Measurements from ENCODE around the gene MRPS15. TPM values are rescaled to one million over a fixed set of nuclear protein-coding genes. Genes with fewer than 3 reads are reported as not detected.

MRPS15 gene
- polyA plus RNA-seq, 3 donors, result 36.2 to 68.1 (median 66.4) TPM

DNA sequence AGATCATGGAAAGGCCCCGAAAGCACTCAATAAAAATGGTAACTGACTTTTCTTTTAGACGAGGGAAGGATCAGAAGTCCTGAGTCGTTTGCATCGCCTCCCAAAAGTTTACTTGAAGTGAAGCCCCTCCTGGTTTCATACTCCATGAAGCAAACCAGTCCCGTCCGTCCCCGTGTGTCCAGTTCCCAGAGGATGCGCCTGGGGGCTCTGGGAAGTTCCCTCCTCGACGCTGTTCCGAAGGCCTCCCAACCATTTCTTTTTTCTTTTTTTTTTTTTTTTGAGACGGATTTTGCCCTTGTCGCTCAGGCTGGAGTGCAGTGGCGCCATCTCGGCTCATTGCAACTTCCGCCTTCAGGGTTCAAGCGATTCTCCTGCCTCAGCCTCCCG lies 13.3 kb downstream of the MRPS15 start:
- no peak for DNase-seq
- peak overlapping the region; percentile 80 to 89 for H3K4me3 Mint-ChIP-seq
- peak overlapping the region; percentile 32 to 74 (median 48) for H3K4me3 ChIP-seq (replicated peaks in 1 of 3; ENCODE audit: low read depth in 2 of 3, low read length in 3 of 3)
- H3K27ac ChIP-seq (ENCODE audit: low read depth in 1 of 2, low read length in 2 of 2), result peak overlapping the region; percentile 85 to 94
- peak overlapping the region; percentile 74 for H3K9ac ChIP-seq (ENCODE audit: insufficient read depth, low read length, poor library complexity, severe bottlenecking)
- no peaks in the 10 kb centered on the region for H3K9me3 ChIP-seq (replicated peaks in 1 of 2; ENCODE audit: control insufficient read depth in 1 of 2, insufficient read depth in 1 of 2, low read length in 2 of 2)
- peaks cover 1 to 21% (median 3%) of the 10 kb centered on the region in 3 donors for H3K27me3 Mint-ChIP-seq (ENCODE audit: low read depth in 3 of 3)
- H3K9me3 Mint-ChIP-seq, result no peaks in the 10 kb centered on the region
- peak overlapping the region; percentile 75 for H3K4me2 ChIP-seq (replicated peaks; ENCODE audit: extremely low read depth, low read length, poor library complexity, severe bottlenecking)
- H4K20me1 ChIP-seq (ENCODE audit: insufficient read depth, low read length), result no peaks in the 10 kb centered on the region
- H3K4me1 Mint-ChIP-seq, result peaks cover 29% of the 10 kb centered on the region
- no peak for TF ChIP-seq CTCF (IDR thresholded peaks at IDR 0.05)
- intact Hi-C loops (cut with micrococcal nuclease), result no loop called here
- H3K27ac Mint-ChIP-seq, result peak overlapping the region; percentile 91 to 97 (median 96)
- H3K4me1 ChIP-seq (ENCODE audit: control insufficient read depth in 1 of 2, insufficient read depth in 2 of 2, low read length in 2 of 2), result peaks cover 28 to 35% of the 10 kb centered on the region in 2 donors
- 17% methylated on average over 7 of the region's 18 CpGs for WGBS (ENCODE audit: insufficient coverage)
- H3K36me3 ChIP-seq (replicated peaks in 1 of 2; ENCODE audit: control insufficient read depth in 1 of 2, insufficient read depth in 2 of 2, low read length in 2 of 2), result peaks cover 14 to 21% of the 10 kb centered on the region in 2 donors
- peaks cover 15 to 25% of the 10 kb centered on the region in 2 donors for H3K36me3 Mint-ChIP-seq
- no peaks in the 10 kb centered on the region for H3K27me3 ChIP-seq (ENCODE audit: control insufficient read depth in 2 of 2, insufficient read depth in 2 of 2, low read length in 2 of 2)
- no peaks in the 10 kb centered on the region for H3K79me2 ChIP-seq (ENCODE audit: insufficient read depth, low read length)
- H2AFZ ChIP-seq (ENCODE audit: insufficient read depth, low read depth, low read length, poor library complexity, severe bottlenecking), result peak overlapping the region; percentile 89

- Mint-ChIP-seq H3K27me3 (ENCODE audit: low read depth in 3 of 3) (peaks cover 1 to 18% (median 3%) of the 10 kb centered on the region in 3 donors), H3K4me1 (peaks cover 29% of the 10 kb centered on the region), H3K36me3 (peaks cover 10 to 20% of the 10 kb centered on the region in 2 donors), H3K9me3 (no peaks in the 10 kb centered on the region), H3K27ac (peak within 1 kb of the TSS; percentile 91 to 97 (median 96)), H3K4me3 (peak within 1 kb of the TSS; percentile 80 to 89)
- Histone ChIP-seq H3K9ac (ENCODE audit: insufficient read depth, low read length, poor library complexity, severe bottlenecking) (peak within 1 kb of the TSS; percentile 74), H3K4me3 (replicated peaks in 1 of 3; ENCODE audit: low read depth in 2 of 3, low read length in 3 of 3) (peak within 1 kb of the TSS; percentile 32 to 74 (median 48)), H3K79me2 (ENCODE audit: insufficient read depth, low read length) (no peaks in the 10 kb centered on the region), H3K9me3 (replicated peaks in 1 of 2; ENCODE audit: control insufficient read depth in 1 of 2, insufficient read depth in 1 of 2, low read length in 2 of 2) (no peaks in the 10 kb centered on the region), H3K36me3 (replicated peaks in 1 of 2; ENCODE audit: control insufficient read depth in 1 of 2, insufficient read depth in 2 of 2, low read length in 2 of 2) (peaks cover 9 to 16% of the 10 kb centered on the region in 2 donors), H3K27me3 (ENCODE audit: control insufficient read depth in 2 of 2, insufficient read depth in 2 of 2, low read length in 2 of 2) (no peaks in the 10 kb centered on the region), H4K20me1 (ENCODE audit: insufficient read depth, low read length) (no peaks in the 10 kb centered on the region), H3K4me1 (ENCODE audit: control insufficient read depth in 1 of 2, insufficient read depth in 2 of 2, low read length in 2 of 2) (peaks cover 28 to 36% of the 10 kb centered on the region in 2 donors), H3K4me2 (replicated peaks; ENCODE audit: extremely low read depth, low read length, poor library complexity, severe bottlenecking) (peak within 1 kb of the TSS; percentile 75), H2AFZ (ENCODE audit: insufficient read depth, low read depth, low read length, poor library complexity, severe bottlenecking) (peak within 1 kb of the TSS; percentile 89), H3K27ac (ENCODE audit: low read depth in 1 of 2, low read length in 2 of 2) (peak within 1 kb of the TSS; percentile 85 to 94)
- WGBS (ENCODE audit: insufficient coverage), result under 1% methylated on average over 43 of the region's 48 CpGs
- no peak for TF ChIP-seq CTCF (IDR thresholded peaks at IDR 0.05)
- peak; percentile 95 to 97 (median 95) for DNase-seq
- intact Hi-C loops (cut with micrococcal nuclease), result no loop called here
Measured at GRCh38 chr1:36450270-36450918, 13.8 kb downstream of the MRPS15 start, which contains the start of gene OSCP1. OSCP1 (minus strand) TSS chr1:36450451; CDS start chr1:36450369, 82 bp downstream.

All from CD14-positive monocyte (primary cell).